CD4-positive, CD25-positive, alpha-beta regulatory T cell (primary cell): ENCODE results near the gene PLA2G4F. TPM values are rescaled to one million over a fixed set of nuclear protein-coding genes. Genes with fewer than 3 reads are reported as not detected.

ENCODE experiments used
- ATAC-seq, 2 donors: fragments of 150-1000 bp; cut with Tn5 transposase; one replicate each; pipeline ENCODE4 v1.10.0; 2021; ENCODE audit warnings: low read depth in 2 of 2, moderate number of reproducible peaks in 2 of 2, moderate library complexity in 1 of 2
- DNase-seq, 3 donors: peaks; one replicate each; pipeline versions ENCODE4 v3.0.0 to v3.0.0-alpha.2; 2012 to 2022; ENCODE audit warnings: mixed read lengths in 1 of 3
- H3K27ac ChIP-seq: one replicate; pipeline ENCODE4 v1.7.0; 2013; ENCODE audit warnings: mild to moderate bottlenecking, low read length; ENCODE audit not compliant: insufficient read depth, poor library complexity, severe bottlenecking
- H3K27me3 ChIP-seq: one replicate; pipeline ENCODE4 v1.7.0; 2013; ENCODE audit warnings: low read length; ENCODE audit not compliant: control insufficient read depth, insufficient read depth
- H3K36me3 ChIP-seq: one replicate; pipeline ENCODE4 v1.7.0; 2013; ENCODE audit warnings: mild to moderate bottlenecking, low read length, moderate library complexity; ENCODE audit not compliant: control insufficient read depth, insufficient read depth
- H3K4me1 ChIP-seq: 2 replicates; pipeline ENCODE4 v1.7.0; 2013; ENCODE audit warnings: mild to moderate bottlenecking, low read length; ENCODE audit not compliant: insufficient read depth, control insufficient read depth, poor library complexity, severe bottlenecking
- H3K4me3 ChIP-seq: one replicate; pipeline ENCODE4 v1.7.0; 2013; ENCODE audit warnings: low read depth, mild to moderate bottlenecking, low read length, moderate library complexity
- H3K9me3 ChIP-seq, 2 experiments: 1 replicate in 1 of 2; 2 replicates in 1 of 2; pipeline ENCODE4 v1.7.0; 2013; ENCODE audit warnings: low read length in 2 of 2, mild to moderate bottlenecking in 1 of 2, moderate library complexity in 1 of 2; ENCODE audit not compliant: control insufficient read depth in 2 of 2
- H3K27ac Mint-ChIP-seq, 3 donors: one replicate each; pipeline ENCODE4 v1.8.0; 2020 to 2022; ENCODE audit warnings: mild to moderate bottlenecking in 3 of 3, mixed read lengths in 3 of 3, moderate library complexity in 2 of 3
- H3K27me3 Mint-ChIP-seq: one replicate; pipeline ENCODE4 v1.8.0; 2022; ENCODE audit warnings: mild to moderate bottlenecking, mixed read lengths
- H3K36me3 Mint-ChIP-seq: one replicate; pipeline ENCODE4 v1.8.0; 2020; ENCODE audit warnings: mixed read lengths
- H3K4me1 Mint-ChIP-seq, 4 donors: one replicate each; pipeline ENCODE4 v1.8.0; 2020 to 2022; ENCODE audit warnings: mixed read lengths in 4 of 4, mild to moderate bottlenecking in 1 of 4
- H3K4me3 Mint-ChIP-seq, 4 donors: one replicate each; pipeline ENCODE4 v1.8.0; 2020 to 2022; ENCODE audit warnings: mild to moderate bottlenecking in 4 of 4, mixed read lengths in 4 of 4, moderate library complexity in 3 of 4
- H3K9me3 Mint-ChIP-seq, 7 donors: one replicate each; pipeline ENCODE4 v1.8.0; 2020 to 2022; ENCODE audit warnings: mixed read lengths in 7 of 7, mild to moderate bottlenecking in 3 of 7, moderate library complexity in 2 of 7
- polyA plus RNA-seq, 4 donors: library from polyadenylated mRNA; unstranded; fragments of 300-500 nt; fragmentation: Illumina TruSeq; gene quantifications; one replicate each; pipeline ENCODE4 v1.2.3, GENCODE V29; 2021
- total RNA-seq: library from RNA; stranded (reverse); gene quantifications from one replicate; pipeline ENCODE4 v1.2.3, GENCODE V29; 2022

The PLA2G4F gene
- total and polyA plus RNA-seq, 5 donors from 2014 or later, result not detected

GRCh38 chr15:42155546-42156242 is 742 bp downstream of the PLA2G4F start:
- no peaks in the 10 kb centered on the region for H3K9me3 ChIP-seq
- no peak overlapping the region for H3K4me3 Mint-ChIP-seq
- no peaks in the 10 kb centered on the region for H3K4me1 ChIP-seq
- H3K36me3 ChIP-seq, result peaks cover 20% of the 10 kb centered on the region
- peaks cover 8% of the 10 kb centered on the region for H3K36me3 Mint-ChIP-seq
- H3K27me3 ChIP-seq, result no peaks in the 10 kb centered on the region
- no peak for ATAC-seq
- no peak overlapping the region for H3K4me3 ChIP-seq
- no peaks in the 10 kb centered on the region for H3K27me3 Mint-ChIP-seq
- no peak overlapping the region for H3K27ac Mint-ChIP-seq
- H3K27ac ChIP-seq, result no peak overlapping the region
- no peaks in the 10 kb centered on the region for H3K9me3 Mint-ChIP-seq
- DNase-seq, result no peak
- H3K4me1 Mint-ChIP-seq, result no peaks in the 10 kb centered on the region

GRCh38 chr15:42154956-42155355 is 1.5 kb downstream of the PLA2G4F start:
- Histone ChIP-seq H3K4me1 (no peaks in the 10 kb centered on the region), H3K9me3 (no peaks in the 10 kb centered on the region), H3K36me3 (peaks cover 12% of the 10 kb centered on the region), H3K4me3 (no peak overlapping the region), H3K27me3 (no peaks in the 10 kb centered on the region), H3K27ac (no peak overlapping the region)
- DNase-seq (no peak), ATAC-seq (no peak)
- Mint-ChIP-seq H3K4me1 (no peaks in the 10 kb centered on the region), H3K36me3 (peaks cover 7% of the 10 kb centered on the region), H3K4me3 (no peak overlapping the region), H3K27me3 (no peaks in the 10 kb centered on the region), H3K9me3 (no peaks in the 10 kb centered on the region), H3K27ac (peak overlapping the region in 1 of 3 donors; percentile 10)

- DNase-seq, result no peak
- Mint-ChIP-seq H3K9me3 (no peaks in the 10 kb centered on the region), H3K4me1 (no peaks in the 10 kb centered on the region), H3K36me3 (peaks cover 4% of the 10 kb centered on the region), H3K27ac (peak overlapping the region in 1 of 3 donors; percentile 10), H3K4me3 (no peak overlapping the region), H3K27me3 (no peaks in the 10 kb centered on the region)
- H3K4me3 ChIP-seq, result no peak overlapping the region
- no peaks in the 10 kb centered on the region for H3K4me1 ChIP-seq
- no peak overlapping the region for H3K27ac ChIP-seq
- peaks cover 7% of the 10 kb centered on the region for H3K36me3 ChIP-seq
- no peak for ATAC-seq
- H3K9me3 ChIP-seq, result no peaks in the 10 kb centered on the region
- H3K27me3 ChIP-seq, result no peaks in the 10 kb centered on the region
Measured at GRCh38 chr15:42154212-42154941, 2.1 kb downstream of the PLA2G4F start.

- Mint-ChIP-seq H3K27ac (no peak overlapping the region), H3K4me3 (no peak overlapping the region), H3K4me1 (no peaks in the 10 kb centered on the region), H3K36me3 (peaks cover 4% of the 10 kb centered on the region), H3K27me3 (no peaks in the 10 kb centered on the region), H3K9me3 (no peaks in the 10 kb centered on the region)
- no peak overlapping the region for H3K27ac ChIP-seq
- no peaks in the 10 kb centered on the region for H3K4me1 ChIP-seq
- no peaks in the 10 kb centered on the region for H3K27me3 ChIP-seq
- DNase-seq (no peak), ATAC-seq (no peak)
- H3K9me3 ChIP-seq, result no peaks in the 10 kb centered on the region
- H3K4me3 ChIP-seq, result no peak overlapping the region
- peaks cover 4% of the 10 kb centered on the region for H3K36me3 ChIP-seq
Measured at GRCh38 chr15:42153874-42154211, 2.6 kb downstream of the PLA2G4F start.

GRCh38 chr15:42152921-42153698 is 3.3 kb downstream of the PLA2G4F start:
- Mint-ChIP-seq H3K36me3 (no peaks in the 10 kb centered on the region), H3K4me1 (no peaks in the 10 kb centered on the region), H3K9me3 (no peaks in the 10 kb centered on the region), H3K27me3 (no peaks in the 10 kb centered on the region), H3K4me3 (no peak overlapping the region), H3K27ac (no peak overlapping the region)
- H3K27me3 ChIP-seq, result no peaks in the 10 kb centered on the region
- no peaks in the 10 kb centered on the region for H3K9me3 ChIP-seq
- DNase-seq (no peak), ATAC-seq (no peak)
- no peaks in the 10 kb centered on the region for H3K36me3 ChIP-seq
- H3K4me1 ChIP-seq, result no peaks in the 10 kb centered on the region
- no peak overlapping the region for H3K27ac ChIP-seq
- H3K4me3 ChIP-seq, result no peak overlapping the region

- H3K9me3 Mint-ChIP-seq, result no peaks in the 10 kb centered on the region
- no peaks in the 10 kb centered on the region for H3K27me3 Mint-ChIP-seq
- H3K4me1 Mint-ChIP-seq, result no peaks in the 10 kb centered on the region
- no peaks in the 10 kb centered on the region for H3K36me3 Mint-ChIP-seq
- DNase-seq (no peak), ATAC-seq (no peak)
- H3K4me3 Mint-ChIP-seq, result no peak overlapping the region
- H3K27me3 ChIP-seq, result no peaks in the 10 kb centered on the region
- H3K36me3 ChIP-seq, result no peaks in the 10 kb centered on the region
- H3K4me1 ChIP-seq, result no peaks in the 10 kb centered on the region
- no peak overlapping the region for H3K4me3 ChIP-seq
- H3K27ac Mint-ChIP-seq, result no peak overlapping the region
- H3K9me3 ChIP-seq, result no peaks in the 10 kb centered on the region
- no peak overlapping the region for H3K27ac ChIP-seq
Measured at GRCh38 chr15:42152196-42152920, 4.1 kb downstream of the PLA2G4F start.

GRCh38 chr15:42151736-42152135 is 4.7 kb downstream of the PLA2G4F start:
- ATAC-seq, result no peak
- no peaks in the 10 kb centered on the region for H3K9me3 Mint-ChIP-seq
- no peak overlapping the region for H3K27ac Mint-ChIP-seq

More at GRCh38 chr15:42151736-42152135, 4.7 kb downstream of the PLA2G4F start:
- no peaks in the 10 kb centered on the region for H3K9me3 ChIP-seq
- no peaks in the 10 kb centered on the region for H3K4me1 ChIP-seq
- H3K27me3 ChIP-seq, result no peaks in the 10 kb centered on the region
- no peaks in the 10 kb centered on the region for H3K36me3 ChIP-seq
- Mint-ChIP-seq H3K4me3 (no peak overlapping the region), H3K27me3 (no peaks in the 10 kb centered on the region), H3K36me3 (no peaks in the 10 kb centered on the region), H3K4me1 (no peaks in the 10 kb centered on the region)
- H3K27ac ChIP-seq, result no peak overlapping the region
- no peak overlapping the region for H3K4me3 ChIP-seq
- no peak for DNase-seq
